Liver (tissue), 9 donors: ENCODE data around the gene PMIS2. TPM values are rescaled to one million over a fixed set of nuclear protein-coding genes. Genes with fewer than 3 reads are reported as not detected.

Source experiments
- DNase-seq: peaks from one replicate; pipeline ENCODE4 v3.0.0-alpha.2; 2017; ENCODE audit warnings: low spot score
- H3K27ac ChIP-seq, 2 donors: one replicate each; pipeline ENCODE4 v1.7.0; 2013; ENCODE audit warnings: inconsistent platforms in 2 of 2, low read length in 2 of 2, control low read depth in 1 of 2, low read depth in 1 of 2, mild to moderate bottlenecking in 1 of 2
- H3K27me3 ChIP-seq, 4 donors: one replicate each; pipeline versions ENCODE4 v1.6.1 to v1.7.0; 2013; ENCODE audit warnings: low read length in 3 of 4, inconsistent platforms in 1 of 4, mild to moderate bottlenecking in 1 of 4, moderate library complexity in 1 of 4; ENCODE audit not compliant: control insufficient read depth in 4 of 4, insufficient read depth in 4 of 4
- H3K36me3 ChIP-seq, 4 donors: one replicate each; pipeline versions ENCODE4 v1.6.1 to v1.7.0; 2013; ENCODE audit warnings: low read length in 3 of 4, mild to moderate bottlenecking in 3 of 4, low read depth in 1 of 4, moderate library complexity in 1 of 4; ENCODE audit not compliant: control insufficient read depth in 4 of 4, insufficient read depth in 3 of 4
- H3K4me1 ChIP-seq, 4 donors: one replicate each; pipeline versions ENCODE4 v1.6.1 to v1.7.0; 2013; ENCODE audit warnings: low read length in 3 of 4, mild to moderate bottlenecking in 3 of 4, moderate library complexity in 1 of 4; ENCODE audit not compliant: control insufficient read depth in 4 of 4, insufficient read depth in 4 of 4
- H3K4me3 ChIP-seq, 3 donors: one replicate each; pipeline versions ENCODE4 v1.6.1 to v1.7.0; 2013; ENCODE audit warnings: low read length in 3 of 3, control low read depth in 1 of 3, low read depth in 1 of 3, mild to moderate bottlenecking in 1 of 3
- H3K9ac ChIP-seq, 2 donors: one replicate each; pipeline ENCODE4 v1.7.0; 2013; ENCODE audit warnings: low read length in 2 of 2, mild to moderate bottlenecking in 2 of 2, moderate library complexity in 2 of 2, control low read depth in 1 of 2, low read depth in 1 of 2
- H3K9me3 ChIP-seq, 4 donors: one replicate each; pipeline versions ENCODE4 v1.6.1 to v1.7.0; 2013; ENCODE audit warnings: low read length in 3 of 4; ENCODE audit not compliant: control insufficient read depth in 4 of 4
- ATF3 ChIP-seq: IDR thresholded peaks from 2 replicates; pipeline ENCODE4 v1.6.1; 2016; ENCODE audit warnings: antibody characterized with exemption
- CTCF ChIP-seq: fragments of 150-350 bp; IDR thresholded peaks from 2 replicates; pipeline ENCODE4 v1.5.1; 2017; ENCODE audit warnings: improper control_type of control experiment, low read depth, low read length; ENCODE audit not compliant: missing input control
- EGR1 ChIP-seq, 2 donors: IDR thresholded peaks; 2 replicates each; pipeline ENCODE4 v1.6.1; 2016 to 2018; ENCODE audit warnings: antibody characterized with exemption in 2 of 2, low read depth in 2 of 2
- FOXA1 ChIP-seq: IDR thresholded peaks from 2 replicates; pipeline ENCODE4 v1.6.1; 2016; ENCODE audit warnings: antibody characterized with exemption
- FOXA2 ChIP-seq: IDR thresholded peaks from 2 replicates; pipeline ENCODE4 v1.6.1; 2016; ENCODE audit warnings: antibody characterized with exemption
- GABPA ChIP-seq, 2 donors: IDR thresholded peaks in 1 of 2; conservative IDR thresholded peaks in 1 of 2; 2 replicates each; pipeline ENCODE4 v1.6.1; 2016; ENCODE audit warnings: antibody characterized with exemption in 2 of 2, mild to moderate bottlenecking in 1 of 2, moderate library complexity in 1 of 2
- HNF4A ChIP-seq, 2 donors: conservative IDR thresholded peaks; 2 replicates each; pipeline ENCODE4 v1.6.1; 2016; ENCODE audit warnings: antibody characterized with exemption in 2 of 2, mild to moderate bottlenecking in 2 of 2
- JUND ChIP-seq, 2 donors: IDR thresholded peaks; 2 replicates each; pipeline ENCODE4 v1.6.1; 2016; ENCODE audit warnings: antibody characterized with exemption in 2 of 2
- MAX ChIP-seq: IDR thresholded peaks from 2 replicates; pipeline ENCODE4 v1.6.1; 2016; ENCODE audit warnings: antibody characterized with exemption
- NR2F2 ChIP-seq: IDR thresholded peaks from 2 replicates; pipeline ENCODE4 v1.6.1; 2016; ENCODE audit warnings: antibody characterized with exemption
- RAD21 ChIP-seq, 2 donors: IDR thresholded peaks; 2 replicates each; pipeline ENCODE4 v1.6.1; 2016; ENCODE audit warnings: antibody characterized with exemption in 2 of 2, mild to moderate bottlenecking in 2 of 2
- RXRA ChIP-seq, 2 donors: IDR thresholded peaks; 2 replicates each; pipeline ENCODE4 v1.6.1; 2017 to 2018; ENCODE audit warnings: antibody characterized with exemption in 2 of 2, mild to moderate bottlenecking in 1 of 2
- SP1 ChIP-seq: IDR thresholded peaks from 2 replicates; pipeline ENCODE4 v1.6.1; 2018; ENCODE audit warnings: antibody characterized with exemption, mild to moderate bottlenecking
- TAF1 ChIP-seq: conservative IDR thresholded peaks from 2 replicates; pipeline ENCODE4 v1.6.1; 2016; ENCODE audit warnings: antibody characterized with exemption, mild to moderate bottlenecking
- YY1 ChIP-seq: IDR thresholded peaks from 2 replicates; pipeline ENCODE4 v1.6.1; 2016; ENCODE audit warnings: antibody characterized with exemption, mild to moderate bottlenecking
- ZBTB33 ChIP-seq: IDR thresholded peaks from 2 replicates; pipeline ENCODE4 v1.6.1; 2016; ENCODE audit warnings: antibody characterized with exemption
- WGBS: extraction: QIAGEN DNeasy Blood & Tissue Kit; methylation state at CpG from one replicate; pipeline ENCODE4 v1.1.7; 2013; 5-methylcytosine and 5-hydroxymethylcytosine counted together
- polyA plus RNA-seq, 2 donors: library from polyadenylated mRNA; stranded (reverse) in 1 of 2; unstranded in 1 of 2; fragments of 200-250 nt in 1 of 2; fragments of >200 nt in 1 of 2; fragmentation: Nextera tagmentation in 1 of 2; extraction: Ambion mirVana in 1 of 2; gene quantifications; one replicate each; pipeline versions ENCODE4 v1.2.1 to v1.2.3, GENCODE V29; 2013 to 2015
- total RNA-seq, 2 donors: library from RNA; depleted of rRNA; stranded (reverse); fragments of >200 nt; gene quantifications; one replicate each; pipeline ENCODE4 v1.2.3, GENCODE V29; 2014
- donor health status: healthy.
- donor health status: healthy.
- donor health status: healthy.
- donor health status: healthy.
- donor health status: healthy.

Gene PMIS2
- total and polyA plus RNA-seq, 4 donors = not detected

GRCh38 chr19:35612559-35613321 lies 26.8 kb downstream of the PMIS2 start, which contains the start of gene HAUS5:
Gene HAUS5, plus strand, starts transcription at chr19:35612735. Its CDS starts 60 bp downstream, at chr19:35612795.
- Histone ChIP-seq H3K9me3 (peaks cover 0 to 2% (median 0%) of the 10 kb centered on the region in 4 donors), H3K9ac (peak within 1 kb of the TSS; percentile 61 to 77), H3K4me1 (peaks cover 0 to 13% (median 9%) of the 10 kb centered on the region in 4 donors), H3K4me3 (peak within 1 kb of the TSS; percentile 68 to 82 (median 80)), H3K27me3 (no peaks in the 10 kb centered on the region), H3K27ac (no peak within 1 kb of the TSS), H3K36me3 (peaks cover 0 to 4% (median 0%) of the 10 kb centered on the region in 4 donors)
- peak; percentile 97 for DNase-seq
- under 1% methylated on average over 47 of the region's 47 CpGs for WGBS
- TF ChIP-seq HNF4A (conservative IDR thresholded peaks at IDR 0.05) (no peak), GABPA (IDR thresholded peaks at IDR 0.05 in 1 of 2, conservative IDR thresholded peaks at IDR 0.05 in 1 of 2) (no peak), SP1 (peak; percentile 48), YY1 (peak; percentile 75), FOXA2 (no peak), RXRA (IDR thresholded peaks at IDR 0.05) (no peak)

- peaks cover 0 to 4% (median 0%) of the 10 kb centered on the region in 4 donors for H3K36me3 ChIP-seq
- WGBS = 86% methylated on average over 1 of the region's 1 CpG
- no peak for DNase-seq
- no peak for TF ChIP-seq FOXA2
- TF ChIP-seq CTCF = no peak
- TF ChIP-seq NR2F2 = no peak
- TF ChIP-seq MAX = no peak
- TF ChIP-seq FOXA1 = no peak
- no peak for TF ChIP-seq EGR1 (IDR thresholded peaks at IDR 0.05; ENCODE audit: low read depth in 2 of 2)
- TF ChIP-seq HNF4A (conservative IDR thresholded peaks at IDR 0.05) = no peak
- TF ChIP-seq JUND (IDR thresholded peaks at IDR 0.05) = no peak
- no peak for TF ChIP-seq ATF3
- TF ChIP-seq GABPA (IDR thresholded peaks at IDR 0.05 in 1 of 2, conservative IDR thresholded peaks at IDR 0.05 in 1 of 2) = no peak
- no peak for TF ChIP-seq TAF1
- no peak for TF ChIP-seq SP1
- TF ChIP-seq RAD21 (IDR thresholded peaks at IDR 0.05) = no peak
- TF ChIP-seq ZBTB33 = no peak
- no peak overlapping the region for H3K4me3 ChIP-seq
- H3K9ac ChIP-seq = no peak overlapping the region
- no peak overlapping the region for H3K27ac ChIP-seq
- H3K4me1 ChIP-seq = peaks cover 0 to 13% (median 9%) of the 10 kb centered on the region in 4 donors
- H3K27me3 ChIP-seq = no peaks in the 10 kb centered on the region
- H3K9me3 ChIP-seq = no peaks in the 10 kb centered on the region
These were observed 27.6 kb downstream of the PMIS2 start for GRCh38 chr19:35613574-35613973.
